ENCODE data around the gene RPL13.

GRCh38 chr16:89553733-89554132 is 6.7 kb upstream of the RPL13 start:
- no peak for TF ChIP-seq TAF1 (IDR thresholded peaks at IDR 0.05; ENCODE audit: low read depth)
- TF ChIP-seq EZH2 (IDR thresholded peaks at IDR 0.05; ENCODE audit: borderline replicate concordance, insufficient read depth, low read length, poor library complexity, severe bottlenecking): no peak
- no peak for TF ChIP-seq CTCF (IDR thresholded peaks at IDR 0.05; ENCODE audit: poor library complexity, severe bottlenecking)
- TF ChIP-seq POLR2AphosphoS5 (IDR thresholded peaks at IDR 0.05): no peak
- TF ChIP-seq EP300 (conservative IDR thresholded peaks at IDR 0.05; ENCODE audit: poor library complexity, severe bottlenecking): no peak

All from neural cell (in vitro differentiated cells).